ENCODE data around the gene PAOX.
"Not testable (repeated sequence)": the region's sequence is repeated elsewhere in the genome, so short reads cannot be mapped to it uniquely, and the experiment has no call there.

- TF ChIP-seq CTCF, EP300 (IDR thresholded peaks at IDR 0.05): not testable (repeated sequence)
Measured at GRCh38 chr10:133432789-133433188, 53.7 kb downstream of the PAOX start.
